CD4-positive, alpha-beta T cell (primary cell): ENCODE measurements around the gene PNLDC1. TPM values are rescaled to one million over a fixed set of nuclear protein-coding genes. Genes with fewer than 3 reads are reported as not detected.

Source experiments
- ATAC-seq: fragments of 200-7000 bp; cut with Tn5 transposase; one replicate; pipeline ENCODE4 v1.10.0; 2022; ENCODE audit warnings: mild to moderate bottlenecking; ENCODE audit not compliant: poor library complexity
- CTCF ChIA-PET: fragments of 350-600 bp; sonication (Branson Sonifier 250); formaldehyde crosslinking; loops from one replicate; lab custom pipeline; 2021; ENCODE audit warnings: antibody characterized with exemption, inconsistent platforms; lab: Charles Lee
- POLR2A ChIA-PET: fragments of 350-600 bp; sonication (Branson Sonifier 250); formaldehyde crosslinking; loops from one replicate; lab custom pipeline; 2021; ENCODE audit warnings: antibody characterized with exemption, inconsistent platforms; lab: Charles Lee
- DNase-seq, 14 experiments: peaks; one replicate each; pipeline ENCODE4 v3.0.0-alpha.2; 2013 to 2020; ENCODE audit warnings: mixed read lengths in 2 of 14
- H3K27ac ChIP-seq, 2 donors: one replicate each; pipeline versions ENCODE4 v1.5.1 to v1.7.0; 2013; ENCODE audit warnings: low read length in 2 of 2, low read depth in 1 of 2, mild to moderate bottlenecking in 1 of 2
- H3K27me3 ChIP-seq, 2 experiments: 1 replicate in 1 of 2; 2 replicates in 1 of 2; pipeline versions ENCODE4 v1.6.1 to v1.7.0; 2013; ENCODE audit warnings: low read length in 2 of 2, control low read depth in 1 of 2, mild to moderate bottlenecking in 1 of 2, moderate library complexity in 1 of 2; ENCODE audit not compliant: insufficient read depth in 2 of 2, control insufficient read depth in 1 of 2
- H3K36me3 ChIP-seq: one replicate; pipeline ENCODE4 v1.6.1; 2013; ENCODE audit warnings: low read length, control low read depth; ENCODE audit not compliant: insufficient read depth
- H3K4me1 ChIP-seq: one replicate; pipeline ENCODE4 v1.6.1; 2013; ENCODE audit warnings: low read length, control low read depth; ENCODE audit not compliant: insufficient read depth
- H3K4me3 ChIP-seq: one replicate; pipeline ENCODE4 v1.5.1; 2013; ENCODE audit warnings: mild to moderate bottlenecking, low read length, moderate library complexity
- H3K9me3 ChIP-seq, 2 experiments: 1 replicate in 1 of 2; 2 replicates in 1 of 2; pipeline versions ENCODE4 v1.6.1 to v1.7.0; 2013; ENCODE audit warnings: low read length in 2 of 2, mild to moderate bottlenecking in 2 of 2, control low read depth in 1 of 2, moderate library complexity in 1 of 2; ENCODE audit not compliant: control insufficient read depth in 1 of 2, insufficient read depth in 1 of 2
- H3K27ac Mint-ChIP-seq: one replicate; pipeline ENCODE4 v1.8.0; 2020; ENCODE audit warnings: mixed read lengths
- H3K27me3 Mint-ChIP-seq: one replicate; pipeline ENCODE4 v1.8.0; 2021; ENCODE audit warnings: mixed read lengths
- H3K36me3 Mint-ChIP-seq: one replicate; pipeline ENCODE4 v1.8.0; 2021; ENCODE audit warnings: low read depth, mixed read lengths
- H3K4me1 Mint-ChIP-seq: one replicate; pipeline ENCODE4 v1.8.0; 2021; ENCODE audit warnings: low read depth, mixed read lengths
- H3K4me3 Mint-ChIP-seq: one replicate; pipeline ENCODE4 v1.8.0; 2020; ENCODE audit warnings: mild to moderate bottlenecking, mixed read lengths
- H3K9me3 Mint-ChIP-seq: one replicate; pipeline ENCODE4 v1.8.0; 2020; ENCODE audit warnings: mixed read lengths
- CTCF ChIP-seq: fragments of 200-600 bp; IDR thresholded peaks from one replicate; pipeline ENCODE4 v1.8.0; 2022; ENCODE audit warnings: antibody characterized with exemption, mild to moderate bottlenecking
- intact Hi-C, 2 experiments: fragments of 100-400 bp; cut with DNase I in 1 of 2; cut with micrococcal nuclease in 1 of 2; formaldehyde crosslinking; loops; one replicate each; pipeline versions ENCODE4 v1.15.1 to v1.9.0; 2023 to 2025; cut with DNase I, micrococcal nuclease
- total RNA-seq, 174 experiments: library from RNA in 2 of 174; stranded (reverse) in 2 of 174; gene quantifications; one replicate each; pipeline ENCODE4 v1.2.3 and lab custom pipeline; 2021 to 2026

The PNLDC1 gene
- total RNA-seq, 2 experiments from 2014 or later, result 0.14 TPM; not detected in 1

- ATAC-seq (no peak), DNase-seq (no peak)
- no peaks in the 10 kb centered on the region for H3K9me3 Mint-ChIP-seq
- ChIA-PET CTCF (no interaction called here), POLR2A (no interaction called here)
- peaks cover 20% of the 10 kb centered on the region for H3K4me1 Mint-ChIP-seq
- Histone ChIP-seq H3K4me1 (peaks cover 7% of the 10 kb centered on the region), H3K27ac (no peak overlapping the region), H3K27me3 (no peaks in the 10 kb centered on the region), H3K4me3 (no peak overlapping the region), H3K9me3 (peaks cover 0 to 3% of the 10 kb centered on the region in 2 experiments), H3K36me3 (no peaks in the 10 kb centered on the region)
- intact Hi-C loops, result no loop called here
- no peak for TF ChIP-seq CTCF
- no peaks in the 10 kb centered on the region for H3K27me3 Mint-ChIP-seq
- H3K27ac Mint-ChIP-seq, result no peak overlapping the region
- H3K4me3 Mint-ChIP-seq, result no peak overlapping the region
- no peaks in the 10 kb centered on the region for H3K36me3 Mint-ChIP-seq
Observed at GRCh38 chr6:159826004-159826403, 25.9 kb downstream of the PNLDC1 start.

GRCh38 chr6:159826968-159827647, 27.0 kb downstream of the PNLDC1 start:
- no peak overlapping the region for H3K4me3 ChIP-seq
- DNase-seq (no peak), ATAC-seq (no peak)
- no peak overlapping the region for H3K27ac ChIP-seq
- CTCF ChIA-PET, result no interaction called here
- no peak overlapping the region for H3K27ac Mint-ChIP-seq
- H3K27me3 ChIP-seq, result no peaks in the 10 kb centered on the region
- H3K9me3 Mint-ChIP-seq, result no peaks in the 10 kb centered on the region
- TF ChIP-seq CTCF, result no peak
- H3K36me3 Mint-ChIP-seq, result no peaks in the 10 kb centered on the region
- no peaks in the 10 kb centered on the region for H3K27me3 Mint-ChIP-seq
- intact Hi-C loops, result no loop called here
- POLR2A ChIA-PET, result no interaction called here
- H3K4me1 Mint-ChIP-seq, result peaks cover 24% of the 10 kb centered on the region
- H3K4me1 ChIP-seq, result peaks cover 5% of the 10 kb centered on the region
- no peaks in the 10 kb centered on the region for H3K36me3 ChIP-seq
- peaks cover 0 to 3% of the 10 kb centered on the region in 2 experiments for H3K9me3 ChIP-seq
- H3K4me3 Mint-ChIP-seq, result no peak overlapping the region

GRCh38 chr6:159828074-159828473, 28.0 kb downstream of the PNLDC1 start:
- CTCF ChIA-PET, result no interaction called here
- Mint-ChIP-seq H3K9me3 (no peaks in the 10 kb centered on the region), H3K27me3 (no peaks in the 10 kb centered on the region), H3K36me3 (no peaks in the 10 kb centered on the region), H3K27ac (no peak overlapping the region), H3K4me1 (peaks cover 23% of the 10 kb centered on the region), H3K4me3 (no peak overlapping the region)
- ATAC-seq (no peak), DNase-seq (no peak)
- H3K36me3 ChIP-seq, result no peaks in the 10 kb centered on the region
- no peak for TF ChIP-seq CTCF
- intact Hi-C loops, result no loop called here
- H3K27me3 ChIP-seq, result no peaks in the 10 kb centered on the region
- H3K9me3 ChIP-seq, result peaks cover 0 to 3% of the 10 kb centered on the region in 2 experiments
- POLR2A ChIA-PET, result no interaction called here
- no peak overlapping the region for H3K4me3 ChIP-seq
- peaks cover 8% of the 10 kb centered on the region for H3K4me1 ChIP-seq
- no peak overlapping the region for H3K27ac ChIP-seq
